HFF-Myc (cell line): ENCODE results near the gene SRSF3.
A peak's percentile ranks its signal among the peaks of the same experiment; 100 is the strongest.
"Not testable (repeated sequence)": the region's sequence is repeated elsewhere in the genome, so short reads cannot be mapped to it uniquely, and the experiment has no call there.

Experiments
- DNase-seq: peaks from one replicate; pipeline ENCODE4 v3.0.0-alpha.2; 2011; ENCODE audit warnings: low read depth; ENCODE audit errors: extremely low read depth
- H3K4me3 ChIP-seq: replicated peaks from 2 replicates; pipeline ENCODE4 v1.5.1; 2011; ENCODE audit warnings: low read depth, mild to moderate bottlenecking, control low read depth, low read length
- TF ChIP-seq, protein P1 (sequence below): IDR thresholded peaks from 2 replicates; pipeline ENCODE4 v1.5.1; 2012; ENCODE audit warnings: mild to moderate bottlenecking, low read depth, low read length, control low read depth; ENCODE audit errors: missing control alignments

Gene SRSF3

DNA sequence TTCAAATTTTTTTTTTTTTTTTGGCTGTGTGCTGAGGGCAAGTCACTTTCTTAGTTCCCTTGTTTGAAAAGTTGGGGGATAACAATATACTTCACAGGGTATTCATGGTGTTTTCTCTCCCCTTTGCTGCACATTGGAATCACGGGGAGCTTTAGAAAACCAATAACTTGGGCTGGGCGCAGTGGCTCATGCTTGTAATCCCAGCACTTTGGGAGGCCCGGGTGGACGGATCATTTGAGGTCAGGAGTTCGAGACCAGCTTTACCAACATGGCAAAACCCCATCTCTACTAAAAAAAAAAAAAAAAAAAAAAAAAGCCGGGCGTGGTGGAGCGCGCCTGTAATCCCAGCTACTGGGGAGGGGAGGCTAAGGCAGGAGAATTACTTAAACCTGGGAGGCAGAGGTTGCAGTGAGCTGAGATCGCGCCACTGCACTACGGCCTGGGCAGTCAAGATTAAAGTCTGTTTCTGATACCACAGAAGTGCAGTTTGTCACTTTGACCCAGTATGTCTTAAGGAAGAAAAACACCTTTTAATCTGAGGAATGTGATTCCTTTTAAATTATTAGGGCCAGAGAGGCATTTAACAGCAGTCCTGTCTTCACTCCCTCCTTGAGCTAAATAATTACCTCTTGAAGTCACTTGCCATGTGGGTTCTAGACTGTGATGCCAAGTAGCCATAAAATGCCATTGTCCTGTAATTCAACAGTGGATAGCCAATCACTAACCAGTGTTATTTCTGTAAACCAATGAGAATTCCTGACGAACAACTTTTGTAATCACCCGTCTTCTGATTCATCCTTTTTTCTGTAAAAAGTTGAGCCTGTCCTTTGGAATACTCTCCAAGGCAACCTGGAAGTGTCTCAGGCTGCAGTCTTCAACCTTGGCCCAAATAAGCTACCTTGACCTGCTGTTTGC is 16.1 kb downstream of the SRSF3 start:
- H3K4me3 ChIP-seq: no peak overlapping the region
- TF ChIP-seq, protein P1, sequence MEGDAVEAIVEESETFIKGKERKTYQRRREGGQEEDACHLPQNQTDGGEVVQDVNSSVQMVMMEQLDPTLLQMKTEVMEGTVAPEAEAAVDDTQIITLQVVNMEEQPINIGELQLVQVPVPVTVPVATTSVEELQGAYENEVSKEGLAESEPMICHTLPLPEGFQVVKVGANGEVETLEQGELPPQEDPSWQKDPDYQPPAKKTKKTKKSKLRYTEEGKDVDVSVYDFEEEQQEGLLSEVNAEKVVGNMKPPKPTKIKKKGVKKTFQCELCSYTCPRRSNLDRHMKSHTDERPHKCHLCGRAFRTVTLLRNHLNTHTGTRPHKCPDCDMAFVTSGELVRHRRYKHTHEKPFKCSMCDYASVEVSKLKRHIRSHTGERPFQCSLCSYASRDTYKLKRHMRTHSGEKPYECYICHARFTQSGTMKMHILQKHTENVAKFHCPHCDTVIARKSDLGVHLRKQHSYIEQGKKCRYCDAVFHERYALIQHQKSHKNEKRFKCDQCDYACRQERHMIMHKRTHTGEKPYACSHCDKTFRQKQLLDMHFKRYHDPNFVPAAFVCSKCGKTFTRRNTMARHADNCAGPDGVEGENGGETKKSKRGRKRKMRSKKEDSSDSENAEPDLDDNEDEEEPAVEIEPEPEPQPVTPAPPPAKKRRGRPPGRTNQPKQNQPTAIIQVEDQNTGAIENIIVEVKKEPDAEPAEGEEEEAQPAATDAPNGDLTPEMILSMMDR: no peak
- DNase-seq: no peak

DNA sequence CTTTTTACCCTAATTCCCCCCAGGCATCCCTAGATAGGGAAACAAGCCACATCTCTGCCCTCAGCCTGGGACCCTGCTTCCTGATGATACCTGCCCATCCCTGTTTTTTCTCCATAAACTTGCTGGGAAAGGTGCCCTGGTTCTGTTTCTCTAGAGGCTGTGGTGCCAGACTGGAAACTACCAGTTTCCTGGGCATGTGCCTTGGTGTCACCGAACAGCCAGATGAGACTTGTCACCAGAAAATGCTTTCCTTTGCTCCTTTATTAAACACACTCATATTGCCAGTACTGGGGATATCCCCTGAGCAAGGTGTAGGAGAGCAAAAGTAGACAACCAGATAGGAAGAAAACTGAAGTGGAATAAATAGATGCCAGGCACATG is 16.8 kb downstream of the SRSF3 start:
- TF ChIP-seq, protein P1: no peak
- DNase-seq: no peak

DNA sequence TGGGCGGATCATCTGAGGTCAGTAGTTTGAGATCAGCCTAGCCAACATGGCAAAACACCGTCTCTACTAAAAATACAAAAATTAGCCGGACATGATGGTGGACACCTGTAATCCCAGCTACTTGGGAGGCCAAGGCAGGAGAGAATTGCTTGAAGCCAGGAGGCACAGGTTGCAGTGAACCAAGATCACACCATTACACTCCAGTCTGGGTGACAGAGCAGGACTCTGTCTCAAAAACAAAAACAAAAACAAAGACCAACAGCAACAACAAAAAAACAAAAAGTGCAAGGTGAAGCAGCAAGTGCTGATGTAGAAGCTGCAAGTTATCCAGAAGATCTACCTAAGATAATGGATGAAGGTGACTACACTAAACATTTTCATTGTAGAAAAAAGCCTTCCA is 17.5 kb downstream of the SRSF3 start:
- DNase-seq, H3K4me3 ChIP-seq: not testable (repeated sequence)

More for the DNA sequence above, 16.8 kb downstream of the SRSF3 start:
- H3K4me3 ChIP-seq: no peak overlapping the region

DNA sequence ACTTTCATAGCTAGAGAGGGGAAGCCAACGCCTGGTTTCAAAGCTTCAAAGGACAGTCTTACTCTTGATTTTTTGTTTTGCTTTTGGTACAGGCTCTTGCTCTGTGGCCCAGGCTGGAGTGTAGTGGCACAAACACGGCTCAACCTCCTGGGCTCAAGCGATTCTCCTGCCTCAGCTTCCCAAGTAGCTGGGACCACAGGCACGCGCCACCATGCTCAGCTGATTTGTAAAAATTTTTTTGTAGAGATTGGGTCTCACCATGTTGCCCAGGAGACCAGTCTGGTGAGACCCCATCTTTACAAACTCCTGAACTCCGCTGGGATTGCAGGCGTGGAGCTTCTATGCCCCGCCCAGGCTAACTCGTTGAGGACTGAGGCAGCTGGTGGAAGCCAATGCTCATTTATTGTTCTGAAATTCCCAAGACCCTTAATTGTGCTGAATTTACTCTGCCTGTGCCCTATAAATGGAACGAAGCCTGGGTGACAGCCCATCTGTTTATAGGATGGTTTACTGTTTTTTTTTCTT is 18.0 kb downstream of the SRSF3 start:
- no peak for DNase-seq
- no peak overlapping the region for H3K4me3 ChIP-seq
- TF ChIP-seq, protein P1: no peak

DNA sequence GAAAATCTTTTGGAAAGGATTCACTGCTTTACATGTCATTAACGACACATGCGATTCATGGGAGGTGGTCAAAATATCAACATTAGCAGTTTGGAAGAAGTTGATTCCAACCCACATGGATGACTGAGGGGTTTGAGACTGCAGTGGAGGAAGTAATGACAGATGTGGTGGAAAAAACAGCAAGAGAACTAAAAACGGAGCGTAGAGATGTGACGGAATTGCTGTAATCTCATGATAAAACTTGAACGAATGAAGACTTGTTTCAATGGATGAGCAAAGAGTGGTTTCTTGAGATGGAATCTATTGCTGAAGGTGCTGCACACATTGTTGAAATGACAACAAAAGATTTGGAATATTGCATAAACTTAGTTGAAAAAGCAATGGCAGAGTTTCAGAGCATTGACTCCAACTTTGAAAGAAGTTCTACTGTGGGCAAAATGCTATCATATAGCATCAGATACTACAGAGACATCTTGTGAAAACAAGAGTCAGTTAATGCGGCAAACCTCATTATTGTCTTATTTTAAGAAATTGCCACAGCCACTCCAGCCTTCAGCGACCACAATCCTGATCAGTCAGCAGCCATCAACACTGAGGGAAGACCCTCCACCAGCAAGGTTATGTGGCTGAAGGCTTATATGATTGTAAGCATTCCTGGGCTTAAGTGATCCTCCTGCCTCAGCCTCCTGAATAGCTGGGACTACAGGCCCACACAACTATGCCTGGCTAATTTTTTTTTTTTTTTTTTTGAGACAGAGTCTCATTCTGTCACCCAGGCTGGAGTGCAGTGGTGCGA is 19.2 kb downstream of the SRSF3 start:
- TF ChIP-seq, protein P1: no peak
- H3K4me3 ChIP-seq: no peak overlapping the region
- no peak for DNase-seq

DNA sequence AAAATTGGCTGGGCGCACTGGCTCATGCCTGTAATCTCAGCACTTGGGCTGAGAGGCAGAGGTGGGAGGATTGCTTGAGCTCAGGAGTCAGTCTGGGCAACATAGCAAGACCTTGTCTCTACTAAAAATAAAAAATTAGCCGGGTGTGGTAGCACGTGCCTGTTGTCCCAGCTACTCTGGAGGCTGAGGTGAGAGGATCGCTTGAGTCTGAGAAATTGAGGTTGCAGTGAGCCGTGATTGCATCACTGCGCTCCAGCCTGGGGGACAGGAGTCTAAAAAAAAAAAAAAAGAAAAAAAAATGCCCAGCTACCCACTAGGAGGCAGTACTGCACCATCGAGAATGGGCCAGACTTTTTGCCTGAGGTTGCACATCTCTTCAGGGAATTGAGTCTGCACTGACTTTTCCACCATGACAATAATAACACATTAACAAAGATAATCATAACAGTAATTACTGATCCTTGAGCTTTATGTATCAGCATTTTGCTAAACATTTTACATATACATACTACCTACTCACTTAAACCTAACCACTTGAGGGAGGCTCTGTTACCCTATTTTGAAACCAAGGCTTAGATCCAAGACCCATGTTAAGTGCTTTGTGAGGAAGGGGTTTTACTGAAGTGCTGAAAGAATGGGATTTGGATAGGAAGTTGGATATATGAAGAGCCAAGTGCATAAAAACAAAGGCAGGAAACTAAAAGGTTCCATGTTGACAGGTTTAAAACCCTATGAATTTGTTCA is 21.0 kb downstream of the SRSF3 start:
- DNase-seq: no peak
- H3K4me3 ChIP-seq: no peak overlapping the region
- TF ChIP-seq, protein P1: peak; percentile 68
